ENCODE measurements around the gene KCNJ8. TPM values are rescaled to one million over a fixed set of nuclear protein-coding genes. Genes with fewer than 3 reads are reported as not detected.

Gene KCNJ8
- total and polyA plus RNA-seq, 10 of the 15 experiments (the other 5 are each of a cell fraction or from before 2014, with no cell fraction given): not detected

- ATAC-seq (no peak), FAIRE-seq (no peak), DNase-seq (ENCODE audit: low read depth, low spot score) (no peak)
- Histone ChIP-seq H2AFZ (ENCODE audit: control insufficient read depth, low read depth, low read length) (no peak overlapping the region), H3K4me1 (ENCODE audit: control insufficient read depth, insufficient read depth, low read length) (no peaks in the 10 kb centered on the region), H3K9me3 (replicated peaks; ENCODE audit: control insufficient read depth, insufficient read depth, low read length) (no peaks in the 10 kb centered on the region), H3K9ac (ENCODE audit: control insufficient read depth, insufficient read depth, low read length) (no peak overlapping the region), H4K20me1 (ENCODE audit: control insufficient read depth, insufficient read depth) (no peaks in the 10 kb centered on the region), H3K79me2 (ENCODE audit: control insufficient read depth, insufficient read depth, low read length) (no peaks in the 10 kb centered on the region), H3K4me2 (ENCODE audit: control insufficient read depth, insufficient read depth) (no peak overlapping the region), H3K36me3 (ENCODE audit: control insufficient read depth in 2 of 2, insufficient read depth in 2 of 2, low read length in 1 of 2) (no peaks in the 10 kb centered on the region), H3K4me3 (no peak overlapping the region), H3K27me3 (replicated peaks in 1 of 2; ENCODE audit: control insufficient read depth in 2 of 2, insufficient read depth in 2 of 2, low read length in 1 of 2) (no peaks in the 10 kb centered on the region), H3K27ac (ENCODE audit: control insufficient read depth, insufficient read depth) (no peak overlapping the region)
- no TSS peak for BruUV-seq (replicated peaks)
- intact Hi-C loops (cut with micrococcal nuclease; ENCODE audit: unreplicated experiment) (no loop called here), in situ Hi-C loops (cut with MboI) (no loop called here)
- ChIA-PET POLR2A (no interaction called here), SMC1A (ENCODE audit: uncharacterized antibody, unreplicated experiment) (no interaction called here), RAD21 (ENCODE audit: unreplicated experiment) (no interaction called here), CTCF (interaction anchor here (2.0 kb wide), 1 partner anchor 54 kb away, joined by 5 read pairs; no protein-coding TSS in a partner anchor)
- TF ChIP-seq HDGF (IDR thresholded peaks at IDR 0.05): no peak
- TF ChIP-seq TARDBP (IDR thresholded peaks at IDR 0.05; ENCODE audit: borderline replicate concordance): no peak
- TF ChIP-seq BRCA1 (IDR thresholded peaks at IDR 0.05; ENCODE audit: low read depth, low read length): no peak
- TF ChIP-seq KDM1A (IDR thresholded peaks at IDR 0.05; ENCODE audit: borderline replicate concordance): no peak
- no peak for TF ChIP-seq BMI1 (IDR thresholded peaks at IDR 0.05; ENCODE audit: borderline replicate concordance)
- no peak for TF ChIP-seq NR2C1 (IDR thresholded peaks at IDR 0.05)
- no peak for TF ChIP-seq IRF4 (IDR thresholded peaks at IDR 0.05; ENCODE audit: low read depth, low read length)
- TF ChIP-seq PML (IDR thresholded peaks at IDR 0.05; ENCODE audit: low read length): no peak
- no peak for TF ChIP-seq NFYB (IDR thresholded peaks at IDR 0.05; ENCODE audit: insufficient read depth, low read depth, low read length)
- no peak for TF ChIP-seq MEF2A (IDR thresholded peaks at IDR 0.05; ENCODE audit: insufficient read depth, low read depth, low read length)
- no peak for TF ChIP-seq SIN3A (IDR thresholded peaks at IDR 0.05; ENCODE audit: low read depth, low read length)
- no peak for TF ChIP-seq IKZF2 (IDR thresholded peaks at IDR 0.05)
- no peak for TF ChIP-seq EZH2 (IDR thresholded peaks at IDR 0.05; ENCODE audit: borderline replicate concordance, control insufficient read depth, low read depth, low read length)
- no peak for TF ChIP-seq RCOR1 (conservative IDR thresholded peaks at IDR 0.05; ENCODE audit: low read depth, low read length)
- TF ChIP-seq ZNF384 (IDR thresholded peaks at IDR 0.05; ENCODE audit: borderline replicate concordance, low read depth, low read length): no peak
- TF ChIP-seq ZBED1 (IDR thresholded peaks at IDR 0.05; ENCODE audit: borderline replicate concordance): no peak
- 19% methylated on average over 4 of the region's 4 CpGs for WGBS (ENCODE audit: insufficient coverage, insufficient replicate concordance, low lambda C conversion rate, missing lambda C conversion rate)
Observed at GRCh38 chr12:21751517-21751916, 23.0 kb downstream of the KCNJ8 start.
